Measurements from ENCODE around the gene KIF1A. TPM values are rescaled to one million over a fixed set of nuclear protein-coding genes. Genes with fewer than 3 reads are reported as not detected.

KIF1A gene
- total RNA-seq, 1 donor from 2014 or later: 0.24 TPM

DNA sequence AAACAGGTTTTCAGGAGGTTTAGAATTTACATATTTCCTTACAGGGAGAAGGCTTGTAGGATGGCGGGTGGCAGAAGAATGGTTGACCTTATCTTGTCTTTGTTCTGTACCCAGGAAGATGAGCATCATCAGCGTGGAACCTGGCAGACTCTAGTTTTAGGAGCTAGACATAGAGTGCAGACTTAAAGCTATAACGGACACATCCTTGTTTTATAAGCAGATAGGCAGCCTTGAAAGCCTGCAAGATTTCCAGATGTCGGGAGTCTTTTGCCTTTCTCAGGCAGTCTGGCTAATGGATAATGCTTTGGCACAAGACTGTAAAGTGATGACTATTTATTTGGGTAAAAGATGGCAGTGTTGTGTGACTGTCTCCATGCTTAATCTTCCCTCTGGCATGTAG, 149.1 kb downstream of the KIF1A start:
- intact Hi-C loops (cut with DNase I): no loop called here
- no peaks in the 10 kb centered on the region for H3K4me1 ChIP-seq
- H3K27me3 ChIP-seq (ENCODE audit: low read depth): peaks cover 21% of the 10 kb centered on the region
- TF ChIP-seq, protein P1, sequence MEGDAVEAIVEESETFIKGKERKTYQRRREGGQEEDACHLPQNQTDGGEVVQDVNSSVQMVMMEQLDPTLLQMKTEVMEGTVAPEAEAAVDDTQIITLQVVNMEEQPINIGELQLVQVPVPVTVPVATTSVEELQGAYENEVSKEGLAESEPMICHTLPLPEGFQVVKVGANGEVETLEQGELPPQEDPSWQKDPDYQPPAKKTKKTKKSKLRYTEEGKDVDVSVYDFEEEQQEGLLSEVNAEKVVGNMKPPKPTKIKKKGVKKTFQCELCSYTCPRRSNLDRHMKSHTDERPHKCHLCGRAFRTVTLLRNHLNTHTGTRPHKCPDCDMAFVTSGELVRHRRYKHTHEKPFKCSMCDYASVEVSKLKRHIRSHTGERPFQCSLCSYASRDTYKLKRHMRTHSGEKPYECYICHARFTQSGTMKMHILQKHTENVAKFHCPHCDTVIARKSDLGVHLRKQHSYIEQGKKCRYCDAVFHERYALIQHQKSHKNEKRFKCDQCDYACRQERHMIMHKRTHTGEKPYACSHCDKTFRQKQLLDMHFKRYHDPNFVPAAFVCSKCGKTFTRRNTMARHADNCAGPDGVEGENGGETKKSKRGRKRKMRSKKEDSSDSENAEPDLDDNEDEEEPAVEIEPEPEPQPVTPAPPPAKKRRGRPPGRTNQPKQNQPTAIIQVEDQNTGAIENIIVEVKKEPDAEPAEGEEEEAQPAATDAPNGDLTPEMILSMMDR (IDR thresholded peaks at IDR 0.05): no peak
- ATAC-seq: no peak
- no peak overlapping the region for H3K4me3 ChIP-seq
- H3K27ac ChIP-seq: no peak overlapping the region
- no peaks in the 10 kb centered on the region for H3K36me3 ChIP-seq
- no peak for DNase-seq
- no peaks in the 10 kb centered on the region for H3K9me3 ChIP-seq

DNA sequence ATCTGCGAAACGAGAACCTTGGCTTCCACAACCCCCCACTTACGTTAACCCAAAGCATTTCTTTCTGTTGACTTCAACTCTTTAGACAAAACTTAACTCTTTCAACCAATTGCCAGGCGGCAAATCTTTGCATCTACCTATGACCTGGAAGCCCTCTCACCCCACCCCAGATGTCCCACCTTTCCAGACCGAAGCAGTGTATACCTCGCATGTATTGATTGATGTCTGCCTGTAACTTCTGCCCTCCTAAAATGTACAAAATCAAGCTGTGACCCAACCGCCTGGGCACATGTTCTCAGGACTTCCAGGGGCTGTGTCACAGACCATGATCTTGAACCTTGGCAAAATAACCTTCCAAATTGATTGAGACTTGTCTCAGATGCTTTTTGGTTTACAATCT, 149.6 kb downstream of the KIF1A start:
- Histone ChIP-seq H3K4me1 (no peaks in the 10 kb centered on the region), H3K27me3 (ENCODE audit: low read depth) (peaks cover 21% of the 10 kb centered on the region), H3K36me3 (no peaks in the 10 kb centered on the region), H3K27ac (no peak overlapping the region), H3K4me3 (no peak overlapping the region), H3K9me3 (no peaks in the 10 kb centered on the region)
- intact Hi-C loops (cut with DNase I): no loop called here
- TF ChIP-seq, protein P1 (IDR thresholded peaks at IDR 0.05): no peak
- ATAC-seq: no peak
- no peak for DNase-seq

DNA sequence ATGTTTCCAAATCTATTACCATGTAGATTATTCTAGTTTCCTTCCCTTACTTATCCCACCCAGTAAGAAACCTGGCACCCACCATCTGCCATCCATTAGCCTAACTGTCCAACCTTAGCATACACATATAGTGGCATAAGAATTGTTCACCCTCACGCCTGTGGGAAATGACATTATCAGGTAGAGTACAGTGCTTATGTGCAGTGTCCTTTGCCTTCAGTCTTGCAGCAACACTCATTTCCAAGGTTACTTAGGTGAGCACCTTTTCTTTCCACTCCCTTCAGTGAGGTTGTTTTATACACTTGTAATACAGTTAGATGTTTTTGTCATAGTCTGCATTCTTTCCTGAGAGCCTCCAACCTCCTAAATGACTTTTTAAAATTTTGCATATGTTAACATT, 155.4 kb downstream of the KIF1A start:
- no peak overlapping the region for H3K4me3 ChIP-seq
- intact Hi-C loops (cut with DNase I): no loop called here
- H3K9me3 ChIP-seq: no peaks in the 10 kb centered on the region
- DNase-seq (no peak), ATAC-seq (no peak)
- no peaks in the 10 kb centered on the region for H3K36me3 ChIP-seq
- no peaks in the 10 kb centered on the region for H3K4me1 ChIP-seq
- no peak overlapping the region for H3K27ac ChIP-seq
- H3K27me3 ChIP-seq (ENCODE audit: low read depth): peaks cover 14% of the 10 kb centered on the region
- TF ChIP-seq, protein P1 (IDR thresholded peaks at IDR 0.05): no peak

Other genes with a start within 250 kb of the KIF1A start
- 37.2 TPM for gene CAPN10, start 233.5 kb downstream of the KIF1A start, total RNA-seq
- gene GPR35, start 194.7 kb downstream of the KIF1A start, total RNA-seq: 4.7 TPM
- not detected for gene AQP12B, start 137.3 kb downstream of the KIF1A start, total RNA-seq
- not detected for gene AQP12A, start 128.4 kb downstream of the KIF1A start, total RNA-seq
- not detected for gene AGXT, start 48.6 kb upstream of the KIF1A start, total RNA-seq
- gene MAB21L4, start 75.9 kb upstream of the KIF1A start, total RNA-seq: 17.0 TPM
- gene CROCC2, start 86.1 kb upstream of the KIF1A start, total RNA-seq: 3.4 TPM
- 36.2 TPM for gene SNED1, start 178.4 kb upstream of the KIF1A start, total RNA-seq

Measured in lower lobe of right lung (tissue), 2 donors.